NCI-H446 (cell line): ENCODE measurements around the gene CDS2.
A peak's percentile ranks its signal among the peaks of the same experiment; 100 is the strongest.

Experiments used
- DNase-seq, 2 experiments: peaks; one replicate each; lab custom pipeline; 2025; lab: John Stamatoyannopoulos, UW

Gene CDS2

GRCh38 chr20:5212907-5213487 lies 86.2 kb downstream of the CDS2 start:
- no peak for DNase-seq

- no peak for DNase-seq
Observed at GRCh38 chr20:5214826-5215225, 88.0 kb downstream of the CDS2 start.

- DNase-seq, result no peak
Observed at GRCh38 chr20:5215672-5216304, 89.0 kb downstream of the CDS2 start.

- DNase-seq, result no peak
Observed at GRCh38 chr20:5216663-5217062, 89.9 kb downstream of the CDS2 start.

- DNase-seq, result no peak
Observed at GRCh38 chr20:5217616-5218015, 90.8 kb downstream of the CDS2 start.

GRCh38 chr20:5220321-5221060 lies 93.7 kb downstream of the CDS2 start:
- DNase-seq, result no peak

GRCh38 chr20:5221061-5221430 lies 94.2 kb downstream of the CDS2 start:
- DNase-seq, result no peak

- peak; percentile 59 to 72 for DNase-seq
Observed at GRCh38 chr20:5222919-5223634, 96.3 kb downstream of the CDS2 start.

- DNase-seq, result no peak
Observed at GRCh38 chr20:5230544-5230943, 103.7 kb downstream of the CDS2 start.

- DNase-seq, result no peak
Observed at GRCh38 chr20:5234158-5234557, 107.3 kb downstream of the CDS2 start.

GRCh38 chr20:5234978-5235377 lies 108.2 kb downstream of the CDS2 start:
- DNase-seq, result no peak
